GM23248 (cell line): ENCODE data around the gene ULBP2. TPM values are rescaled to one million over a fixed set of nuclear protein-coding genes. Genes with fewer than 3 reads are reported as not detected.
"Not testable (repeated sequence)": the region's sequence is repeated elsewhere in the genome, so short reads cannot be mapped to it uniquely, and the experiment has no call there.

Experiments
- DNase-seq: peaks from one replicate; pipeline ENCODE4 v3.0.0-alpha.2; 2015
- H2AFZ ChIP-seq: fragments of 200-600 bp; sonication (generic); 2 replicates; pipeline ENCODE4 v1.6.1; 2016; ENCODE audit warnings: antibody characterized with exemption
- H3F3A ChIP-seq: fragments of 200-600 bp; sonication (generic); 2 replicates; pipeline ENCODE4 v1.6.1; 2016; ENCODE audit warnings: mild to moderate bottlenecking, antibody characterized with exemption, mixed run types; ENCODE audit not compliant: insufficient read depth
- H3K27ac ChIP-seq: fragments of 200-600 bp; sonication (generic); 2 replicates; pipeline ENCODE4 v1.5.1; 2016; ENCODE audit warnings: mild to moderate bottlenecking
- H3K27me3 ChIP-seq: fragments of 200-600 bp; sonication (generic); replicated peaks from 2 replicates; pipeline ENCODE4 v1.6.1; 2016; ENCODE audit warnings: mild to moderate bottlenecking; ENCODE audit not compliant: insufficient read depth
- H3K36me3 ChIP-seq: fragments of 200-600 bp; sonication (generic); 2 replicates; pipeline ENCODE4 v1.6.1; 2016; ENCODE audit warnings: low read depth, mild to moderate bottlenecking
- H3K4me1 ChIP-seq: fragments of 200-600 bp; sonication (generic); 2 replicates; pipeline ENCODE4 v1.6.1; 2016; ENCODE audit warnings: mild to moderate bottlenecking; ENCODE audit not compliant: insufficient read depth
- H3K4me2 ChIP-seq: fragments of 200-600 bp; sonication (generic); one replicate; pipeline ENCODE4 v1.6.1; 2016; ENCODE audit warnings: mild to moderate bottlenecking; ENCODE audit not compliant: unreplicated experiment
- H3K4me3 ChIP-seq: fragments of 200-600 bp; sonication (generic); 2 replicates; pipeline ENCODE4 v1.5.1; 2016; ENCODE audit warnings: mild to moderate bottlenecking
- H3K79me2 ChIP-seq: fragments of 200-600 bp; sonication (generic); 2 replicates; pipeline ENCODE4 v1.6.1; 2016; ENCODE audit warnings: mild to moderate bottlenecking; ENCODE audit not compliant: insufficient read depth
- H3K9ac ChIP-seq: fragments of 200-600 bp; sonication (generic); 2 replicates; pipeline ENCODE4 v1.6.1; 2016; ENCODE audit warnings: mild to moderate bottlenecking
- H3K9me2 ChIP-seq: fragments of 200-600 bp; sonication (generic); 2 replicates; pipeline ENCODE4 v1.6.1; 2016; ENCODE audit warnings: mixed run types, mild to moderate bottlenecking, moderate library complexity; ENCODE audit not compliant: insufficient read depth
- H3K9me3 ChIP-seq: fragments of 200-600 bp; sonication (generic); one replicate; pipeline ENCODE4 v1.6.1; 2017; ENCODE audit warnings: low read depth
- H4K20me1 ChIP-seq: fragments of 200-600 bp; sonication (generic); 2 replicates; pipeline ENCODE4 v1.6.0; 2016; ENCODE audit not compliant: insufficient read depth
- EZH2 ChIP-seq: fragments of 200-600 bp; sonication (generic); IDR thresholded peaks from 2 replicates; pipeline ENCODE4 v1.6.1; 2018; ENCODE audit warnings: antibody characterized with exemption, mild to moderate bottlenecking; ENCODE audit not compliant: insufficient read depth, poor library complexity, severe bottlenecking
- EZH2phosphoT487 ChIP-seq: fragments of 200-600 bp; sonication (generic); IDR thresholded peaks from 2 replicates; pipeline ENCODE4 v1.6.1; 2018; ENCODE audit warnings: antibody characterized with exemption, moderate library complexity, mild to moderate bottlenecking, low read depth; ENCODE audit not compliant: insufficient read depth
- WGBS, 2 experiments: methylation state at CpG; one replicate each; pipeline ENCODE4 v1.1.6; 2015 to 2017; ENCODE audit warnings: low lambda C conversion rate in 2 of 2, low coverage in 1 of 2; ENCODE audit errors: missing lambda C conversion rate in 2 of 2; 5-methylcytosine and 5-hydroxymethylcytosine counted together
- in situ Hi-C: fragments of 300-500 bp; cut with MboI; formaldehyde crosslinking; loops from 2 replicates; pipeline ENCODE4 v1.15.0; 2020
- polyA plus RNA-seq: library from polyadenylated mRNA; unstranded; fragments of >200 nt; fragmentation: Nextera tagmentation; extraction: Ambion mirVana; gene quantifications from 2 replicates; pipeline ENCODE4 v1.2.1, GENCODE V29; 2016
- total RNA-seq: library from RNA; depleted of rRNA; stranded (reverse); fragments of >200 nt; shearing (Covaris generic); gene quantifications from 2 replicates; pipeline ENCODE4 v1.2.3, GENCODE V29; 2014

ULBP2 gene
- total and polyA plus RNA-seq, 2 experiments from 2014 or later: 23.8 to 29.5 TPM

DNA sequence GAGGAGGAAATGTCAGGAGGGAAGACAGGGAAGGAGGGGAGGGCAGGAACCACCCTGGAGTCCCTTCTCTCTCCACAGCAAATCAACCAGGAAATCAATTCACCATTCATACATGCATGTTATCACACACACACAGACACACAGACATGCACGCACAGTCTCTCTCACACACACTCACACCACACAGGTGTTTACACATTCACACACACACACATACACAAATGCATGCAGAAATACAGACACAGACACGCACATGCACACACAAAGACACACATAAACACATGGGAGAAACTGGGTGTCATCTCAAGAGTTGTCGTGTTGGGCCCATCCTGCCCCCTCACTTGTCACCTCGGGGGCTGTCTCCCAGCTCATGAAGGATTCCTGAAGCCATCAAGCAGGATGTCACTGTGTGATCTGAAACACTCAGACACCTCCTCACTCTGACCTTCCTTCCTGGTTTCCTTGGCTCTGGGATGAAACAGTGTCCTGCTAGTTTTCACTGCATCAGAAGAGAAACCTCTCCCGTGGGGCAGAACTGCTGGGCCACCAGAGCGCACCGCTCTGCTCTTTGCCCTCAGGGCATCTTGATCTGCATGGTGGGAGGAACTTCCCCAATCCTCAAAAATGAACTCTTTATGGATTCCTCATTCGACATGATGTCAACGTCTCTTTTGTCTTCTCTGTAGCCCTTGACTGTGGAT, 28.1 kb upstream of the ULBP2 start:
- TF ChIP-seq EZH2 (no peak), EZH2phosphoT487 (no peak)
- in situ Hi-C loops: no loop called here
- no peak overlapping the region for H2AFZ ChIP-seq
- H3F3A ChIP-seq: no peaks in the 10 kb centered on the region
- 69 to 70% methylated on average over 9 of the region's 9 CpGs for WGBS, 2 experiments
- no peaks in the 10 kb centered on the region for H3K9me2 ChIP-seq
- H3K36me3 ChIP-seq: no peaks in the 10 kb centered on the region
- no peak overlapping the region for H3K4me3 ChIP-seq
- H3K4me2 ChIP-seq: no peak overlapping the region
- no peaks in the 10 kb centered on the region for H4K20me1 ChIP-seq
- no peaks in the 10 kb centered on the region for H3K9me3 ChIP-seq
- no peak overlapping the region for H3K9ac ChIP-seq
- no peaks in the 10 kb centered on the region for H3K4me1 ChIP-seq
- no peak overlapping the region for H3K27ac ChIP-seq
- no peaks in the 10 kb centered on the region for H3K27me3 ChIP-seq
- H3K79me2 ChIP-seq: no peaks in the 10 kb centered on the region
- DNase-seq: no peak

DNA sequence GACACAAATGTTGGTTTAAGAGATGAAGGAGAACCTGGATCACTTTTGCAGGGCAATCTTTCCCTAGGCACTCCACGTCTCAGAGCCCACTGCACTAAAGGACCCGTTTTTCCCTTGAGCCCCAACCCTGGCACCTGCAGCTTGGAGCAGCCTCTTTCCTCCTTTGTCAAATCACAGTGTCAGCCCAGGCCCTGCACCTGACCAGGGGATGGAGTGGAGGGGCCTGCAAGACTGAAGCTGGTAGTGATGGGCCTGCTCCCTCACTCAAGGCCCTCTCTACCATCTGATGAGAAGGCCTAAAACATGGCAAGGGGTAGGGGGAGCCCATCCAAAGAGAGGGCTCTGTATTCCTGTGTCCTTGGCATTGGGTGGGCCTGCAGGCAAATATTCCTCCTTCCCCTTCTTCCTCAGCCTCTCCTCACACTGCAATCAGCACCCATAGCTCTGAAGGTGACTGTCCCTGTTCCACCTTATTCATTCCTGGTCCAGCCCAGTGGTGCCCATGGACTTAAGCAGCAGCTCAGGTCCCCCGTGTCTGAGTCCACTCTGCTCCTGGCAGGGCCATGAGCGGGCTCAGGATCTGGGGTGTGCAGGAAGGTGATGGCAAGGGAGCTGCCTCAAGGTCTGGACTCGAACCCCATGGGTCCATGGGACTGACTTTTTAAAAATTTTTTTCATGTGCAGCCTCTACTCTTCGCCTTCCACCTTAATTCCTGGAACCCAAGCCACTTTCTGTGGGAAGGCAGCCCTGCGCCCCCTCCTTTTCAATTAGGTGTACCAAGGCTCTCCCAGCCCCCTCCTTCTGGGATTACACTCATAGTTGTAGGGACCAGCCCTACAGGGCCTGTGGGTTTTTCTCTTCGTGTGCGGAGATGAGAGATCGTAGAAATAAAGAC, 25.6 kb upstream of the ULBP2 start:
- Histone ChIP-seq H2AFZ (no peak overlapping the region), H3K79me2 (no peaks in the 10 kb centered on the region), H3K9me3 (no peaks in the 10 kb centered on the region), H4K20me1 (no peaks in the 10 kb centered on the region), H3K4me1 (no peaks in the 10 kb centered on the region), H3K27me3 (no peaks in the 10 kb centered on the region), H3K9me2 (no peaks in the 10 kb centered on the region), H3K4me2 (no peak overlapping the region), H3K36me3 (no peaks in the 10 kb centered on the region), H3F3A (no peaks in the 10 kb centered on the region), H3K4me3 (no peak overlapping the region), H3K9ac (no peak overlapping the region), H3K27ac (no peak overlapping the region)
- in situ Hi-C loops: no loop called here
- no peak for DNase-seq
- no peak for TF ChIP-seq EZH2phosphoT487
- TF ChIP-seq EZH2: no peak
- WGBS, 2 experiments: 81 to 84% methylated on average over 10 of the region's 10 CpGs

DNA sequence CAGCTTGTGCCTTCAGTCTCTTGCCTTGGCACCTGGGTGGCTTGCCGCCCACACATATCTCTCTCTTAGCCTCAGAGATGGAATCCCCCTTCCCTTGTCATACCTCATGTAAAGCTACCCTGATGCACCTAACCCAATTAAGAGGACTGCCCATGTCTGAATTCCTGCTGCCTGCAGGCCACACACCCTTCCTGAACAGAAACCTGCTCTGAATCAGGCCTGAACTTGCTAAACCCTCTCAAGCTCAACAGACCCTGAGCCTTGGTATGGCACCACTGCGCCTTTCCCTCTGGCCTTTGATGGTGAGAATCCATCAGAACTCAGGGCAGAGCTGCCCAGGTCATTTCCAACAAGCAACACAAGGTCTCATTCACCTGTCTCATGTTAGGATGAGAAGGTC, 24.1 kb upstream of the ULBP2 start:
- no peak overlapping the region for H3K27ac ChIP-seq
- H4K20me1 ChIP-seq: no peaks in the 10 kb centered on the region
- no peaks in the 10 kb centered on the region for H3K4me1 ChIP-seq
- no peaks in the 10 kb centered on the region for H3K36me3 ChIP-seq
- no peaks in the 10 kb centered on the region for H3K79me2 ChIP-seq
- no peaks in the 10 kb centered on the region for H3K27me3 ChIP-seq
- no peak overlapping the region for H3K4me3 ChIP-seq
- 87 to 93% methylated on average over 2 of the region's 2 CpGs for WGBS, 2 experiments
- H3K9me2 ChIP-seq: no peaks in the 10 kb centered on the region
- TF ChIP-seq EZH2phosphoT487 (no peak), EZH2 (no peak)
- no peaks in the 10 kb centered on the region for H3K9me3 ChIP-seq
- H3F3A ChIP-seq: no peaks in the 10 kb centered on the region
- no peak overlapping the region for H3K4me2 ChIP-seq
- no peak for DNase-seq
- in situ Hi-C loops: no loop called here
- H3K9ac ChIP-seq: no peak overlapping the region
- no peak overlapping the region for H2AFZ ChIP-seq

DNA sequence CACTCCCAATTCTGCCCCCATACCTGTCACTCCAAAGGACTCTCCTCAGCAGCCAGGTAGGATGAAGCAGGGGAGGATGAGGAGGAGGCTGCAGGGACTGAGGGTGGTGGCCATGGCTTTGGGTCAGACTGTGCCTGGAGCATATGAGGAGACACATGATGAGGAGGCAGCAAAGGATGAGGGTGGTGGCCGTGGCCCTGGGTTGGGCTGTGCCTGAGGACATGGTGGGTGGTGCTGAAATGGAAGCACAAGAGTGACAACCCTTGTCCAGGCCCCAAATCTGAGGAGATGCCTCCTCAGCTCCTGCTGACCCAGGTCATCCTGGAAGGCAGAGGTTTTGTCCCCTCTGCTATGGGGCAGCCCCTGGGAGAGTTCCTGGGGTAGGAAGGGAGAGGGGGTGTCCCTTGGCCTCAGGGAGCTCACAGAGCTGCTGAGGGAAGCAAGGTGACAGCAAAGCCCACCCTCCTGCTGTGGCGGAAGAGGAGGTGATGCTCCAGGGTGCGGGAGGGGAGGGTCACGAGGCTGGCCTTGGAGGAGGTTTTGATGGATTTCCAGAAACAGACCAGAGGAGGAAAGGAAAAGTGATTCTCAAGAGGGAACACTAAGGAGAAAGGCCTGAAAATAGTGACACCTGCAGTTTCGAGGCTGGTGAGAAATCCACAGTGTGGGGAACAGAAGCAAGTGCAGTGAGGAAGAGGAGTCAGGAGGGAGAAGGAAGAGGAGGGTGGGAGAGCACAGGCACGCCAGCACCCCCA, 23.5 kb upstream of the ULBP2 start:
- H3K9ac ChIP-seq: no peak overlapping the region
- no peaks in the 10 kb centered on the region for H3K79me2 ChIP-seq
- H2AFZ ChIP-seq: no peak overlapping the region
- in situ Hi-C loops: no loop called here
- no peaks in the 10 kb centered on the region for H3K4me1 ChIP-seq
- no peaks in the 10 kb centered on the region for H3F3A ChIP-seq
- H3K9me2 ChIP-seq: no peaks in the 10 kb centered on the region
- no peak overlapping the region for H3K27ac ChIP-seq
- 88 to 90% methylated on average over 6 of the region's 6 CpGs for WGBS, 2 experiments
- H3K4me3 ChIP-seq: no peak overlapping the region
- DNase-seq: no peak
- H3K9me3 ChIP-seq: no peaks in the 10 kb centered on the region
- TF ChIP-seq EZH2 (no peak), EZH2phosphoT487 (no peak)
- H3K36me3 ChIP-seq: no peaks in the 10 kb centered on the region
- no peaks in the 10 kb centered on the region for H3K27me3 ChIP-seq
- H3K4me2 ChIP-seq: no peak overlapping the region
- H4K20me1 ChIP-seq: no peaks in the 10 kb centered on the region

DNA sequence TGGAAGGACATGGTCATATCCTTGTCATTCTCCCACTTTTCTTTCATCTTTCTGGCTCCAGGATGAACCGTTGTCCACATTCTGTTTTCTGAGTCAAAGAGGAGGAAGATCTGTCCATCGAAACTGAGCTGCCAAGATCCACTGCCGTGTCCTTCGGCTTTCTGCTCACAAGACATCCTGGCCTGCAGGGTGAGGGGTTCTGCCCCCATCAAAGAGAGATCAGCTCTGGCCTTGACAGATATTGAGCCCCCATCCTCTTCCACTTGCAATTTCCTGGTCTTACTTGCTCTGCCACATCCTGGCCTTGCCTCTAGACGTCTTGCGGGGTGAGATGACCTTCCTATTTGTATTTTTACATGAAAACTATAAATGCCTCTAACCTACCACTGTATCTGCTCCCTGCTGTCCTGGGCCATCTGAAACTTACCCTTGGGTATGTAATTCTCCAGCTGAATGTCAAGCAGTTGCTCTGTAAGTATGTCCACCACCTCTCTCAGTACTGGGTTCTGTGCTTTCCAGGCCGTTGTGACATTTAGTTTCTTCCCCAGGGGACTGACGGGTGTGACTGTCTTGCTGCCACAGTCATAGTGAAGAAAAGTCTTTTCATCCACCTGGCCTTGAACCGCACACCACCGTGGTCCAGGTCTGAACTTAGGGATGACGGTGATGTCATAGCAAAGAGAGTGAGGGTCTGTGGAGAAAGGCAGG, 22.5 kb upstream of the ULBP2 start:
- H3K27ac ChIP-seq, H3K27me3 ChIP-seq, H3K36me3 ChIP-seq, H3K9ac ChIP-seq, H3K9me3 ChIP-seq, H2AFZ ChIP-seq, H3K79me2 ChIP-seq, H3K4me2 ChIP-seq, H3K9me2 ChIP-seq, DNase-seq, H3K4me3 ChIP-seq, H3F3A ChIP-seq, H3K4me1 ChIP-seq, H4K20me1 ChIP-seq, in situ Hi-C loops: not testable (repeated sequence)
- WGBS, 2 experiments: 79 to 83% methylated on average over 11 of the region's 11 CpGs
